ENCODE results near the gene DEPDC1. TPM values are rescaled to one million over a fixed set of nuclear protein-coding genes. Genes with fewer than 3 reads are reported as not detected.

Gene DEPDC1
- total RNA-seq, 1 experiment from 2014 or later: 26.1 TPM

DNA sequence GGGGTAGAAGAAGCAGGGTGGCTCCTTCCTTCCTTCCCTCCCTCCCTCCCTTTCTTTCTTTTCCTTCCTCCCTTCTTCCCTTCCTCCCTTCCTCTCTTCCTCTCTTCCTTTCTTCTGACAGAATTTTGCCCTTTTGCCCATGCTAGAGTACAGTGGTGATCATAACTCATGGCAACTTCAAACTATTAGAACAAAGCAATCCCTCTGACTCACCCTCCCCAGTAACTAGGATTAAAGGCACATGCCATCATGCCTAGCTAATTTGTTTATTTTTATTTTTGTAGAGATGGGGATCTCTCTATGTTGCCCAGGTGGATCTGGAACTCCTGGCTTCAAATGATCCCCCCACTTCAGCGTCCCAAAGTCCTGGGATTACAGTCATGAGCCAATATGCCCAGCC, 37.1 kb downstream of the DEPDC1 start:
- Histone ChIP-seq H2BK12ac (ENCODE audit: insufficient read length, low read depth, low read length) (no peak overlapping the region), H4K8ac (replicated peaks; ENCODE audit: insufficient read length, low read depth, low read length) (no peak overlapping the region), H2BK20ac (ENCODE audit: low read depth, low read length, poor library complexity, severe bottlenecking) (no peak overlapping the region), H3K9ac (ENCODE audit: extremely low read depth, insufficient read length, low read length) (no peak overlapping the region), H2AK5ac (ENCODE audit: insufficient read length, low read length) (no peak overlapping the region), H3K23ac (ENCODE audit: insufficient read length, low read depth, low read length) (no peak overlapping the region), H2AFZ (ENCODE audit: low read length) (no peak overlapping the region), H3K14ac (ENCODE audit: insufficient read depth, low read length) (no peak overlapping the region), H2BK5ac (ENCODE audit: insufficient read length, low read length) (no peak overlapping the region), H2BK15ac (ENCODE audit: low read depth, low read length) (no peak overlapping the region), H3K23me2 (ENCODE audit: insufficient read length, low read depth, low read length, poor library complexity, severe bottlenecking) (no peaks in the 10 kb centered on the region), H3K27me3 (ENCODE audit: insufficient read depth, low read length) (no peaks in the 10 kb centered on the region), H4K91ac (ENCODE audit: insufficient read length, low read depth, low read length) (no peak overlapping the region), H3K18ac (ENCODE audit: insufficient read length, low read depth, low read length) (no peak overlapping the region), H3K56ac (ENCODE audit: insufficient read length, low read depth, low read length) (no peak overlapping the region), H4K20me1 (ENCODE audit: control insufficient read depth, insufficient read depth, insufficient read length) (no peaks in the 10 kb centered on the region), H3K4me1 (ENCODE audit: insufficient read depth, low read length) (peaks cover 3% of the 10 kb centered on the region; the same call in 1 of the 2 replicates), H3K4me2 (ENCODE audit: insufficient read depth, insufficient read length, low read length) (no peak overlapping the region), H3K79me1 (ENCODE audit: insufficient read depth, low read depth, low read length, poor library complexity, severe bottlenecking) (no peaks in the 10 kb centered on the region), H3K27ac (ENCODE audit: insufficient read length, low read depth, low read length) (no peak overlapping the region), H4K5ac (ENCODE audit: insufficient read length, low read depth, low read length) (no peak overlapping the region), H3K79me2 (ENCODE audit: insufficient read depth, low read length) (peaks cover 2% of the 10 kb centered on the region; the same call in 1 of the 2 replicates), H2BK120ac (ENCODE audit: low read depth, low read length, poor library complexity, severe bottlenecking) (no peak overlapping the region), H3T11ph (ENCODE audit: low read length) (no peak overlapping the region), H3K9me3 (ENCODE audit: control insufficient read depth, low read depth, low read length) (peaks cover 6% of the 10 kb centered on the region), H3K4ac (ENCODE audit: low read depth, low read length) (no peak overlapping the region)
- Mint-ChIP-seq H3K4me3 (no peak overlapping the region), H3K9me3 (peaks cover 9 to 10% of the 10 kb centered on the region in 2 experiments), H3K27ac (no peak overlapping the region), H3K4me1 (peaks cover 5% of the 10 kb centered on the region in 2 experiments), H3K27me3 (ENCODE audit: low read depth) (peaks cover 15% of the 10 kb centered on the region), H3K36me3 (ENCODE audit: insufficient read depth in 1 of 3, low read depth in 3 of 3) (peaks cover 0 to 9% (median 4%) of the 10 kb centered on the region in 3 experiments; a peak in 5 of 7 replicates)
- TF ChIP-seq, protein P1, sequence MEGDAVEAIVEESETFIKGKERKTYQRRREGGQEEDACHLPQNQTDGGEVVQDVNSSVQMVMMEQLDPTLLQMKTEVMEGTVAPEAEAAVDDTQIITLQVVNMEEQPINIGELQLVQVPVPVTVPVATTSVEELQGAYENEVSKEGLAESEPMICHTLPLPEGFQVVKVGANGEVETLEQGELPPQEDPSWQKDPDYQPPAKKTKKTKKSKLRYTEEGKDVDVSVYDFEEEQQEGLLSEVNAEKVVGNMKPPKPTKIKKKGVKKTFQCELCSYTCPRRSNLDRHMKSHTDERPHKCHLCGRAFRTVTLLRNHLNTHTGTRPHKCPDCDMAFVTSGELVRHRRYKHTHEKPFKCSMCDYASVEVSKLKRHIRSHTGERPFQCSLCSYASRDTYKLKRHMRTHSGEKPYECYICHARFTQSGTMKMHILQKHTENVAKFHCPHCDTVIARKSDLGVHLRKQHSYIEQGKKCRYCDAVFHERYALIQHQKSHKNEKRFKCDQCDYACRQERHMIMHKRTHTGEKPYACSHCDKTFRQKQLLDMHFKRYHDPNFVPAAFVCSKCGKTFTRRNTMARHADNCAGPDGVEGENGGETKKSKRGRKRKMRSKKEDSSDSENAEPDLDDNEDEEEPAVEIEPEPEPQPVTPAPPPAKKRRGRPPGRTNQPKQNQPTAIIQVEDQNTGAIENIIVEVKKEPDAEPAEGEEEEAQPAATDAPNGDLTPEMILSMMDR (conservative IDR thresholded peaks at IDR 0.05): no peak
- WGBS (ENCODE audit: extremely low coverage, insufficient read length, low lambda C conversion rate): no CpG with 5 or more reads among the region's 1 CpG
- no peak for DNase-seq

Measured in H9 (cell line).